ENCODE data around the gene CTDSPL.
A peak's percentile ranks its signal among the peaks of the same experiment; 100 is the strongest.

The CTDSPL gene

GRCh38 chr3:37988931-37989525, 127.3 kb downstream of the CTDSPL start:
- DNase-seq (ENCODE audit: low spot score): no peak

GRCh38 chr3:37989821-37990480, 128.3 kb downstream of the CTDSPL start:
- no peak for DNase-seq (ENCODE audit: low spot score)

GRCh38 chr3:37990527-37990926, 128.8 kb downstream of the CTDSPL start, which contains the start of gene VILL:
Gene VILL, plus strand, starts transcription at chr3:37990786. Its CDS starts 2,887 bp downstream, at chr3:37993673.
- no peak for DNase-seq (ENCODE audit: low spot score)

GRCh38 chr3:37991109-37991508, 129.4 kb downstream of the CTDSPL start:
- no peak for DNase-seq (ENCODE audit: low spot score)

- DNase-seq (ENCODE audit: low spot score): no peak
Measured at GRCh38 chr3:37991823-37992222, 130.1 kb downstream of the CTDSPL start.

GRCh38 chr3:37992271-37993066, 130.8 kb downstream of the CTDSPL start:
- DNase-seq (ENCODE audit: low spot score): no peak

- no peak for DNase-seq (ENCODE audit: low spot score)
Measured at GRCh38 chr3:37993067-37993455, 131.4 kb downstream of the CTDSPL start.

GRCh38 chr3:37993460-37993819, 131.8 kb downstream of the CTDSPL start:
- no peak for DNase-seq (ENCODE audit: low spot score)

GRCh38 chr3:37993820-37994638, 132.3 kb downstream of the CTDSPL start:
- DNase-seq (ENCODE audit: low spot score): peak; percentile 82

GRCh38 chr3:37994639-37994972, 132.9 kb downstream of the CTDSPL start:
- no peak for DNase-seq (ENCODE audit: low spot score)

GRCh38 chr3:37995652-37996641, 134.3 kb downstream of the CTDSPL start:
- DNase-seq (ENCODE audit: low spot score): no peak

GRCh38 chr3:37996785-37997301, 135.2 kb downstream of the CTDSPL start:
- DNase-seq (ENCODE audit: low spot score): peak; percentile 84

- DNase-seq (ENCODE audit: low spot score): no peak
Measured at GRCh38 chr3:37997342-37997741, 135.7 kb downstream of the CTDSPL start.

- DNase-seq (ENCODE audit: low spot score): no peak
Measured at GRCh38 chr3:37997791-37998370, 136.2 kb downstream of the CTDSPL start.

GRCh38 chr3:37999836-38000235, 138.2 kb downstream of the CTDSPL start:
- no peak for DNase-seq (ENCODE audit: low spot score)

GRCh38 chr3:38000242-38000916, 138.7 kb downstream of the CTDSPL start:
- no peak for DNase-seq (ENCODE audit: low spot score)

- DNase-seq (ENCODE audit: low spot score): no peak
Measured at GRCh38 chr3:38000965-38001455, 139.3 kb downstream of the CTDSPL start.

GRCh38 chr3:38001456-38002081, 139.9 kb downstream of the CTDSPL start:
- DNase-seq (ENCODE audit: low spot score): no peak

GRCh38 chr3:38002291-38002876, 140.7 kb downstream of the CTDSPL start:
- no peak for DNase-seq (ENCODE audit: low spot score)
